Activated CD4-positive, CD25-positive, alpha-beta regulatory T cell treated with anti-CD3 and anti-CD28 coated beads, Interleukin-2, amount 50 U/mL, for 24 hours (primary cell): ENCODE measurements around the gene MYO3B.

Experiments
- ATAC-seq, 2 donors: fragments of 150-1000 bp; cut with Tn5 transposase; one replicate each; pipeline ENCODE4 v1.10.0; 2021; ENCODE audit warnings: mild to moderate bottlenecking in 1 of 2, moderate library complexity in 1 of 2

The MYO3B gene

DNA sequence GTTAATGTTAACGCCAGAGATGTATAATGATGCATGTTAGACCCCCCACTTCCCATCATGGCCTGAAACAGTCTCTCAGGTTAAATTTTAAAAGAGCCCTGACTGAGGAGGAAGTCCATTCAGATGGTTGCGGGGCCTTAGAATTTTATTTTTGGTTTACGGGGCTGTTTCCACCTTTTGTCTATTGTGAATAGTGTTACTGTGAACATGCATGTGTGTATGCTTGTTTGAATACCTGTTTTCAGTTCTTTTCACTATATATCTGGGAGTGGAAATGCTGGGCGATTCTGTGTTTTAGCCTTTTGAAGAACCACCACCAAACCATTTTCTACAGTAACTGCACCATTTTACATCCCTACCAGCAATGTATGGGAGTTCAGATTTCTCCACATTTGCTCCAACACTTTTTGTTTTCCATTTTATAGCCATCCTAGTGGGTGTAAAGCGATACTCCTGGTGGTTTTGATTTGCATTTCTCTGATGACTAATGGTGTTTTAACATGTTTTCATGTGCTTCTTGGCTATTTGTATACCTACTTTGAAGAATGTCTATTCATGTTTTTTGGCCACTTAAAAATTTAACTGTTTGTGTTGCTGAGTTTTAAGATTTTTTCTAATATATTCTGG, 133.0 kb downstream of the MYO3B start:
- ATAC-seq = no peak

DNA sequence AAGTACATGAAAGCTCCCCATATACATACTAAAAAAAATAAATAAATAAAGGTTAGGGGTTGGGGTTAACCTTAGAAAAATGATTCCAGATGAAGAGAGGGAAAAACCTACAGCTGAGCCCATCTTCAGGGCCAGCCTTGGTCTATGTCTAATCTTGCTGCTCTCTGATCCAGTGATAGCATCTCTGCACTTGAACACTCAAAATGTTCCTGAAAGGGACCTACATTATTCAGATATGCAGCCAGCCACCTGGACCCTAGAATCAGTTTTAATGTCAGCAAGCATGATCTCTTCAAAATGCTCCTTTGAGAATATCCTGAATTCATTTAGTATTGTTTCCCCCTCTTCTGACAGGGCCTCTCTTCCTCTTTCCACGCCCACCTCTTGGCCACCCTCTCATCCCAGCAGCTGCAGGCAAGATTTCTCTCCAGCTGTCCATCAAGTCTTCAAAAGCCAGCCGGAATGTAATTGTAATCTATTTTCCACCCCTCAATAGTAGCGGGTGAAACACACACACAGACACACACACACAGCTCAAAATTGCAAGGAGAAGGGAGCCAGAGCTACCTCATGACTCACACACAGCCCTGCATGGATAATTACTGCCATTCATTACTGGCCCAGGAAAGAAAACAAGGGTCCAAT, 135.5 kb downstream of the MYO3B start:
- ATAC-seq = no peak

DNA sequence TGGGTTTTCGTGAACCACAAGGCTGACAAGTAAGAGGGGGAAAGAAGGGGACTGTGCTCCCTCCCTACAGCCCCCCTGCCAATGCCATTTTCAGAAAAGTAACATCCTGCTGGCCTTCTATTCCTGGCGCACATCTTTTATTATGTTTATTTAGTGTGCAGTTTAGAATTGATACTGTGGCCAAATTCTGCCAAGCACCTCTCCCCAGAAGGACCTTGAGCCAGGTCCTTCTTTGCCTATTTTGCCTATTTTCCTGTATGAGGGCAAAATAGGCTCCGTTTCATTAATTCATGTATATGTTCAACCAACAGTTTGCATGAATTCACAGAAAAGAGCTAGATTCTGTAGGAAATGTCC, 136.0 kb downstream of the MYO3B start:
- ATAC-seq = no peak

DNA sequence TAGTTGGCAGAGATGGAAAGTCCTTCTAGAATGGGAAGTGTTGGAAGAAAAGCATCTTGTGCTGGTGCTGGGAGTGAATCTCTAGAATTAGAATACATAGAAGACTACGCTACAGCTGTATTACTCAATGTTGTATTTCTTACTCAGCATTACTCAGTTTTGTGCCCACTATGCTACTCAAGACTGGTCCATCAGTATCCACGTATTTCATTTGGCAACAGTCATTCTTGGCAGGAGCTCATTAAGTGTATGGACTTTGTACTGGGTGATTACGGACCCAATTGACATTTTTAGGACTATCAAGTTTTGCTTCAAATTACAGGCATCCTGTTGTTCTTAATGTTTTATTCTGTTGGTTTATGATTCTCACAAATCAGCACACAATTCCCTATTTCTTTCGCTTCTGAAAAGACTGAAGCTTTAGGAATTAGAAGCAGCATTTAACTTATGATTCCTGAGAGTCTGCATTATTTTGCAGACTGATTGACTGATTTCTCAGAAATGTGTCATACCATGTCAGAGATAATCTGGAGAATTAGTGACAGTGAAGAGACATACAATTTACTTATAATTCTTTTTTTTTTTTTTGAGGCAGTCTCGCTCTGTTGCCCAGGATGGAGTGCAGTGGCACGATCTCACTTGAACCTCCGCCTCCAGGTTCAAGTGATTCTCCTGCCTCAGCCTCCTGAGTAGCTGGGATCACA, 136.9 kb downstream of the MYO3B start:
- ATAC-seq = no peak

DNA sequence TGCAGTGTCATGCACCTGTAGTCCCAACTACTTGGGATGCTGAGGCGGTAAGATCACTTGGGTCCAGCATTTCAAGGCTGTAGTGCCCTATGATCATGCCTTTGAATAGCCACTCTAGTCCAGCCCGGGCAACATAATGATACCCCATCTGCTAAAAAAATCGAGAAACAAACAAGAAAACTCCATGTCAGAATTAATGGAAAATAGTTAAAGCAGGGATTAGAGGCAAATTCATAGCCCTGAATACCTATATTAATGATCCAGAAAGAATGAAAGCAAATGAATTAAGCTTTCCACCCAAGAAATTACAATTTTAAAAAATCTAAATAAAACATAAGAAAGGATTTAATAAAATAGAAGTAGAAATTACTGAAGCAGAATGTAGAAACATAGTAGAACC, 143.0 kb downstream of the MYO3B start:
- ATAC-seq = no peak

GRCh38 chr2:170321526-170321925, 143.6 kb downstream of the MYO3B start:
- ATAC-seq = no peak

- ATAC-seq = no peak
These were observed 144.3 kb downstream of the MYO3B start for GRCh38 chr2:170322140-170322766.

- ATAC-seq = no peak
These were observed 145.8 kb downstream of the MYO3B start for GRCh38 chr2:170323743-170324142.

GRCh38 chr2:170324640-170325046, 146.7 kb downstream of the MYO3B start:
- ATAC-seq = no peak

GRCh38 chr2:170330881-170331280, 152.9 kb downstream of the MYO3B start:
- no peak for ATAC-seq

DNA sequence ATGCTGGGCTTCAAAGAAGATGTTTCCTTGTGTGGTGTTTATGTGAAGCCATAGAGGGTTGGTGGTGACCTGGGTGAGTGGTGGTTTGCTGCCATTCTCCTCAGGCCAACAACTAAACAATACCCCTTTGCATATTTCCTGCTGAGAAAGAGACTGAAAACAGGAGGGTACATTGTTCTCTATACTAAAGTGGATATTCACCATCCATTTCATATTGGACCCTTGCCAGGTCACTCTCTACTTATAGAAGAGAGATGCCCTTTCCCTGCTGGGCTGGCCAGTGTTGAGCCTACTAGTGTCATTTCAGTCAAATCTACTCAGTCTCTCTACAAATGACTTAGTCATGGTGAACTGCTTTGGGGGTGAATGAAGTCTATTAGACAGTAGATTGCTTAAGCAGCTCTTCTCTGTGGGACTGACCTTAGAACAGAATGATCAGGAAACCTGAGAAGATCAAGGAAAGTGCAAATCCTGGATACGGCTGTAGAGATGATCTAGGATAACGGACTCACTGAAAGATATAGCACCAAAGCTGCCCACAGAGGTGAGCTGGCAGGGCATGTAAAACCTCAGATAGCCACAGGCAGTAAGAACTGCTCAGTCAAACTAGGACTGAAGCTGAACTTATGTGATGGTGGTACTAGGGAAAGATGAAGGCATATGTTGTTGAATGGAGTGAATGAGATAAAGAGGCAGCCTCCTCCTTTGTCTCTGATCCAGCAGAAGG, 154.9 kb downstream of the MYO3B start:
- no peak for ATAC-seq

- ATAC-seq = no peak
These were observed 157.4 kb downstream of the MYO3B start for GRCh38 chr2:170335351-170335750.

GRCh38 chr2:170336408-170336807, 158.5 kb downstream of the MYO3B start:
- no peak for ATAC-seq

- no peak for ATAC-seq
These were observed 159.0 kb downstream of the MYO3B start for GRCh38 chr2:170336916-170337315.

DNA sequence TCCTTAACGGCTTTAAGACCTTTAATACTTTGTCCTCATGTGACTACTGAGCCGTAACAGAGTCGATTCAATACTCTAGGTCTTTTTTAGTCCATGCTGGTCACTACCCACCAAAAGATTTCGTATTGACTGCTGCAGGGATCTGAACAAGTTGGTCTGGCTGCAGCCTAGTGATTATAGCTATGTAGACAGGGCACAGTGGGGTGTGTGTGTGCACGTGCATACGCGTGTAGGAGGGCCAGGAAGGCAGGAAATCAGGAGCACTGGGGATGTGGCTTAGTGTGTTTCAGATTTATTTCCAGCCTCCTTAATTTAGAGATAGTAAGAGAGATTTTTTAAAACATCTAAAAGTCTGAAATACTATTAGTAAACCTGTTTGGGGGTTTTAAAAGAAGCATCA, 161.4 kb downstream of the MYO3B start:
- no peak for ATAC-seq

DNA sequence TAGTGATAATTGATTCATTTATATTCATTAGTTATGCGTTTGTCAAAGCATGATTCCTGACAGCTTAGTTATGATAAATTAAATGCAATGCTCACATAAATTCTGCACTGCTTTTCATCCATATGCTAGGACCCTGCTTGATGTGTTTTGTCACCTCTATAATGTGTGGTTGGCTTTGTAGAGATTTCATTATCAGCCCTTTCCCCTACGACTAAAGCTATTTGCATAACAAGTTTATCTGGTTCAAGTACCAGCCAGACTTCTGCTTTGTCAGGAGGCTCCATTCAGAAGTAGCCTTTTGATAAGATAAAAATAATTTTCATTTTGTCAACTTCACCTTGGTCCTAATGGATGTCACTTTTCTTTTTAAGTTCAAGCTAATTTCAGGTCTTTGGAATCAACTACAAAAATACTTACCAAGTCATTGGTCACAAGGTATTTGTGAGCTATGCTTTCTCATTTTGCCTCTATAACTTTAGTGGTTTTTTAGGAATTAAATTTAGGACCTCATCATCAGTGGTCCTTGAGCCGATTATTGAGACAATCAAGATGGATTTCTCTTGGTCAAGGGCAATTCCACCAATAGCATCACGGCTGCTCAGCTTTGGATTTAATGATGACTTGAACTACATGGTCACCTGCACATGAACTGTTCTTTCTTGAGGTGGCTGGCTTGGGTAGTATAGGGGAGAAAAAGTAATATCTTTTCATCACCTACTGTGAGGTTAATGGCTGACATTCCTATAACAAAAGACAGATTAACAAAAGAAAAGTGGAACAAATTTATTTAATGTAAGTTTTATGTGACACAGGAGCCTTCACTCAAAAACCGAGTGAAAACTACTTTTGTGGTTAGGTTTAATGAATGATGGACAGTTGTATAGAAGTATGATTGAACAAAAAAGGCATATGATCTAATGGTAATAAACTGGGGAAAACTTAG, 162.1 kb downstream of the MYO3B start:
- no peak for ATAC-seq

GRCh38 chr2:170340693-170341068, 162.7 kb downstream of the MYO3B start:
- no peak for ATAC-seq

GRCh38 chr2:170341684-170342623, 164.0 kb downstream of the MYO3B start:
- ATAC-seq = no peak

DNA sequence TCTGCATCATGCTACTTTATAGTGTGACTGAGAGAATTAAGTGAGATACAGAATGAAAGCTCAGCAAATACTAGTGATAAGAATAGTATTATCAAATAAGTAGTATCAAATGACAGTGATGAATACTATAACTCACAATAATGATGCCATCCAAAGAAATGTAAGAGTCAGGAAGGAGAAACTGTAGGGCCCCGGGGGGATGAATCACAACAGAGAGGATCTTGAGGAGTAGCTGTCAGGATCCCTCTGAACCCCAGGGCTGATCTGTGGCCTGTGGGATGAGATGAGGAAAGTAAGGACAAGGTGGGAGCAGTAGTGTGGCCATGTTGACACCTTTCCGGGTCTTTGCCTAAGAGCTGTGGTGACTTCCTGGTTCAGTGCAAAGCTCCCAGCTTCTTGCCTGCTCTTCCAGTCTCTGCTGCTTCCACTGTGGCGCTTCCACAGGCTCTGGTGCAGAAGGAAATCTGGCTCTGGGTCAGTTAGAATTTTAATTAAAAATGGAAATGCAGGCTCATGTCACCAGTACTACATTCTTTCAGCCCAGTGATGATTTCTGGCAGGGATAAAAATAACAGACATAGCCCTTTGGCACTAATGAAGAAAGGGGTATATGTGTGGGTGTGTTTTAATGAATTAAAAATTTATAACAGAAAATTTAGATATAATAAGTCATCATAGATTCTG, 166.9 kb downstream of the MYO3B start:
- no peak for ATAC-seq

GRCh38 chr2:170345607-170346006, 167.7 kb downstream of the MYO3B start:
- ATAC-seq = no peak
